ENCODE results near the gene DLG5. TPM values are rescaled to one million over a fixed set of nuclear protein-coding genes. Genes with fewer than 3 reads are reported as not detected.

DLG5 gene
- polyA plus RNA-seq, 1 of the 3 experiments (the other 2 are of a cell fraction): 31.3 TPM

GRCh38 chr10:77846718-77847311 lies 79.7 kb downstream of the DLG5 start:
- Histone ChIP-seq H3K4me1 (ENCODE audit: control insufficient read depth in 1 of 2, insufficient read depth in 2 of 2, low read depth in 1 of 2, low read length in 1 of 2) (peaks cover 16 to 36% of the 10 kb centered on the region in 2 experiments; a peak in 3 of 4 replicates), H3K9me2 (no peaks in the 10 kb centered on the region), H3F3A (replicated peaks; ENCODE audit: insufficient read depth) (peaks cover 26% of the 10 kb centered on the region), H4K20me1 (ENCODE audit: insufficient read depth) (no peaks in the 10 kb centered on the region), H3K4me2 (peak overlapping the region; percentile 56; the same call in 1 of the 2 replicates), H3K79me2 (ENCODE audit: insufficient read depth) (peaks cover 11% of the 10 kb centered on the region; the same call in 1 of the 2 replicates), H3K27ac (ENCODE audit: low read depth in 2 of 2, low read length in 1 of 2) (peak overlapping the region; percentile 63 to 87), H2AFZ (ENCODE audit: low read depth) (peak overlapping the region; percentile 44; the same call in 1 of the 2 replicates), H3K9me3 (no peaks in the 10 kb centered on the region), H3K27me3 (ENCODE audit: insufficient read depth) (no peaks in the 10 kb centered on the region), H3K9ac (peak overlapping the region; percentile 61; the same call in 1 of the 2 replicates), H3K36me3 (replicated peaks in 1 of 2; ENCODE audit: control insufficient read depth in 1 of 2, insufficient read depth in 2 of 2, low read length in 1 of 2) (peaks cover 15 to 32% of the 10 kb centered on the region in 2 experiments), H3K4me3 (ENCODE audit: low read depth in 2 of 2, low read length in 1 of 2) (peak overlapping the region in 1 of 2 experiments; percentile 35; a peak in 1 of 4 replicates)
- CTCF ChIA-PET: interaction anchor here (0.6 to 2.3 kb wide), 32 partner anchors 10 to 197 kb away, joined by 3 to 19 read pairs (median 4); partner anchors contain the start of gene DLG5
- TF ChIP-seq SMC3 (IDR thresholded peaks at IDR 0.05; ENCODE audit: low read depth, low read length): peak; percentile 94
- peak; percentile 91 for TF ChIP-seq RAD21 (IDR thresholded peaks at IDR 0.05; ENCODE audit: low read length)
- 0 out of 2 replicates have a peak, but pooled peaks have one; percentile 23 for TF ChIP-seq MXI1 (IDR thresholded peaks at IDR 0.05; ENCODE audit: low read depth, low read length)
- peak; percentile 18 for TF ChIP-seq CHD2 (IDR thresholded peaks at IDR 0.05; ENCODE audit: low read length, partially characterized antibody)
- no peak for TF ChIP-seq USF1 (IDR thresholded peaks at IDR 0.05; ENCODE audit: borderline replicate concordance, low read depth)
- no peak for TF ChIP-seq MEF2A (IDR thresholded peaks at IDR 0.05; ENCODE audit: borderline replicate concordance, low read depth)
- TF ChIP-seq SIN3A (IDR thresholded peaks at IDR 0.05; ENCODE audit: borderline replicate concordance, low read depth, low read length): 0 out of 2 replicates have a peak, but pooled peaks have one; percentile 28
- peak; percentile 94 for TF ChIP-seq CTCF (IDR thresholded peaks at IDR 0.05)
- DNase-seq: peak; percentile 84
- WGBS (ENCODE audit: low lambda C conversion rate): 74% methylated on average over 8 of the region's 21 CpGs
- POLR2A ChIA-PET: interaction anchor here (0.6 kb wide), 2 partner anchors 23 to 392 kb away, joined by 3 read pairs; no protein-coding TSS in a partner anchor

- H3K79me2 ChIP-seq (ENCODE audit: insufficient read depth): peaks cover 11% of the 10 kb centered on the region; the same call in 1 of the 2 replicates
- DNase-seq: no peak
- no peak overlapping the region for H2AFZ ChIP-seq (ENCODE audit: low read depth)
- no peaks in the 10 kb centered on the region for H3K9me2 ChIP-seq
- peak overlapping the region; percentile 58; the same call in 1 of the 2 replicates for H3K9ac ChIP-seq
- H4K20me1 ChIP-seq (ENCODE audit: insufficient read depth): no peaks in the 10 kb centered on the region
- H3K4me1 ChIP-seq (ENCODE audit: control insufficient read depth in 1 of 2, insufficient read depth in 2 of 2, low read depth in 1 of 2, low read length in 1 of 2): peaks cover 16 to 35% of the 10 kb centered on the region in 2 experiments; a peak in 3 of 4 replicates
- H3K9me3 ChIP-seq: no peaks in the 10 kb centered on the region
- peaks cover 25 to 33% of the 10 kb centered on the region in 2 experiments for H3K36me3 ChIP-seq (replicated peaks in 1 of 2; ENCODE audit: control insufficient read depth in 1 of 2, insufficient read depth in 2 of 2, low read length in 1 of 2)
- H3K27me3 ChIP-seq (ENCODE audit: insufficient read depth): no peaks in the 10 kb centered on the region
- ChIA-PET CTCF (interaction anchor here (1.0 to 1.1 kb wide), 2 partner anchors 129 to 184 kb away, joined by 3 read pairs; partner anchors contain the start of gene POLR3A), POLR2A (no interaction called here)
- peak overlapping the region; percentile 64 for H3K4me2 ChIP-seq
- H3K27ac ChIP-seq (ENCODE audit: low read depth in 2 of 2, low read length in 1 of 2): peak overlapping the region; percentile 76 to 87; a peak in 3 of 4 replicates
- peaks cover 26% of the 10 kb centered on the region for H3F3A ChIP-seq (replicated peaks; ENCODE audit: insufficient read depth)
- H3K4me3 ChIP-seq (ENCODE audit: low read depth in 2 of 2, low read length in 1 of 2): no peak overlapping the region
- no peak for TF ChIP-seq EP300 (IDR thresholded peaks at IDR 0.05; ENCODE audit: borderline replicate concordance in 1 of 2, low read depth in 1 of 2, low read length in 1 of 2)
- TF ChIP-seq IRF3 (IDR thresholded peaks at IDR 0.05; ENCODE audit: low read depth, low read length): no peak
- no peak for TF ChIP-seq FOSL2 (IDR thresholded peaks at IDR 0.05; ENCODE audit: borderline replicate concordance, low read depth)
- TF ChIP-seq ELF1 (IDR thresholded peaks at IDR 0.05): no peak
- TF ChIP-seq CTCF (IDR thresholded peaks at IDR 0.05): no peak
- no peak for TF ChIP-seq EZH2phosphoT487 (IDR thresholded peaks at IDR 0.05; ENCODE audit: borderline replicate concordance, low read depth)
Measured at GRCh38 chr10:77845451-77845850, 81.1 kb downstream of the DLG5 start.
